Suprapubic skin (tissue), 4 donors: Measurements from ENCODE around the gene HOXD12. TPM values are rescaled to one million over a fixed set of nuclear protein-coding genes. Genes with fewer than 3 reads are reported as not detected.

Experiments used
- DNase-seq, 2 donors: peaks; one replicate each; pipeline ENCODE4 v3.0.0-alpha.2; 2019; ENCODE audit warnings: low spot score in 2 of 2
- H3K27ac ChIP-seq: fragments of 200-600 bp; sonication (generic); one replicate; pipeline ENCODE4 v1.5.1; 2019
- H3K27me3 ChIP-seq: fragments of 200-600 bp; sonication (generic); one replicate; pipeline ENCODE4 v1.5.1; 2019
- H3K36me3 ChIP-seq: fragments of 200-600 bp; sonication (generic); one replicate; pipeline ENCODE4 v1.5.1; 2019
- H3K4me1 ChIP-seq: fragments of 200-600 bp; sonication (generic); one replicate; pipeline ENCODE4 v1.5.1; 2019
- H3K4me3 ChIP-seq: fragments of 200-600 bp; sonication (generic); one replicate; pipeline ENCODE4 v1.5.1; 2019; ENCODE audit warnings: mild to moderate bottlenecking
- H3K9me3 ChIP-seq: fragments of 200-600 bp; sonication (generic); one replicate; pipeline ENCODE4 v1.5.1; 2019
- CTCF ChIP-seq, 2 donors: fragments of 200-600 bp in 1 of 2; fragments of 450-650 bp in 1 of 2; sonication (generic) in 1 of 2; IDR thresholded peaks; one replicate each; pipeline ENCODE4 v1.5.1; 2016 to 2019; ENCODE audit warnings: antibody characterized with exemption in 2 of 2, mild to moderate bottlenecking in 1 of 2, moderate library complexity in 1 of 2
- EP300 ChIP-seq: sonication (generic); formaldehyde crosslinking; IDR thresholded peaks from one replicate; pipeline ENCODE4 v1.6.1; 2017; ENCODE audit warnings: antibody characterized with exemption
- POLR2A ChIP-seq, 2 donors: fragments of 450-650 bp; IDR thresholded peaks; one replicate each; pipeline ENCODE4 v1.6.1; 2017; ENCODE audit warnings: antibody characterized with exemption in 2 of 2, mild to moderate bottlenecking in 2 of 2, moderate library complexity in 2 of 2
- POLR2AphosphoS5 ChIP-seq, 3 donors: sonication (generic); formaldehyde crosslinking; IDR thresholded peaks; one replicate each; pipeline ENCODE4 v1.6.1; 2017; ENCODE audit warnings: antibody characterized with exemption in 3 of 3
- WGBS: methylation state at CpG from one replicate; pipeline ENCODE4 v1.1.5; 2018; 5-methylcytosine and 5-hydroxymethylcytosine counted together
- total RNA-seq, 4 donors: library from RNA; depleted of rRNA; stranded (reverse); fragments of >200 nt; gene quantifications; one replicate each; pipeline ENCODE4 v1.1.0, GENCODE V29; 2016

Gene HOXD12
- total RNA-seq, 4 donors from 2014 or later, result not detected

GRCh38 chr2:176137906-176138305, 38.3 kb downstream of the HOXD12 start:
- no peak for DNase-seq
- H3K36me3 ChIP-seq, result no peaks in the 10 kb centered on the region
- no peaks in the 10 kb centered on the region for H3K9me3 ChIP-seq
- peak overlapping the region; percentile 78 for H3K27ac ChIP-seq
- H3K27me3 ChIP-seq, result peaks cover 89% of the 10 kb centered on the region
- TF ChIP-seq POLR2AphosphoS5 (IDR thresholded peaks at IDR 0.05) (no peak), POLR2A (IDR thresholded peaks at IDR 0.05) (no peak), CTCF (IDR thresholded peaks at IDR 0.05) (no peak), EP300 (no peak)
- H3K4me1 ChIP-seq, result peaks cover 53% of the 10 kb centered on the region
- peak overlapping the region; percentile 61 for H3K4me3 ChIP-seq
- 60% methylated on average over 8 of the region's 8 CpGs for WGBS

- no peak for TF ChIP-seq CTCF (IDR thresholded peaks at IDR 0.05)
- TF ChIP-seq EP300, result no peak
- TF ChIP-seq POLR2AphosphoS5 (IDR thresholded peaks at IDR 0.05), result no peak
- TF ChIP-seq POLR2A (IDR thresholded peaks at IDR 0.05), result no peak
- no peaks in the 10 kb centered on the region for H3K36me3 ChIP-seq
- no peaks in the 10 kb centered on the region for H3K9me3 ChIP-seq
- H3K4me3 ChIP-seq, result peak overlapping the region; percentile 61
- DNase-seq, result peak; percentile 61 to 69
- peak overlapping the region; percentile 78 for H3K27ac ChIP-seq
- WGBS, result 36% methylated on average over 14 of the region's 14 CpGs
- peaks cover 50% of the 10 kb centered on the region for H3K4me1 ChIP-seq
- peaks cover 89% of the 10 kb centered on the region for H3K27me3 ChIP-seq
Measured at GRCh38 chr2:176138526-176138922, 38.9 kb downstream of the HOXD12 start.

GRCh38 chr2:176138923-176139660, 39.5 kb downstream of the HOXD12 start:
- Histone ChIP-seq H3K9me3 (no peaks in the 10 kb centered on the region), H3K4me1 (peaks cover 50% of the 10 kb centered on the region), H3K27me3 (peaks cover 89% of the 10 kb centered on the region), H3K27ac (peak overlapping the region; percentile 78), H3K36me3 (no peaks in the 10 kb centered on the region), H3K4me3 (peak overlapping the region; percentile 61)
- DNase-seq, result peak; percentile 56 to 68
- TF ChIP-seq EP300 (no peak), POLR2A (IDR thresholded peaks at IDR 0.05) (no peak), POLR2AphosphoS5 (IDR thresholded peaks at IDR 0.05) (no peak), CTCF (IDR thresholded peaks at IDR 0.05) (no peak)
- 47% methylated on average over 28 of the region's 28 CpGs for WGBS

- WGBS, result 17% methylated on average over 25 of the region's 41 CpGs
- TF ChIP-seq CTCF (IDR thresholded peaks at IDR 0.05) (no peak), POLR2AphosphoS5 (IDR thresholded peaks at IDR 0.05) (no peak), EP300 (no peak), POLR2A (IDR thresholded peaks at IDR 0.05) (no peak)
- Histone ChIP-seq H3K4me1 (peaks cover 48% of the 10 kb centered on the region), H3K4me3 (peak overlapping the region; percentile 61), H3K27ac (peak overlapping the region; percentile 78), H3K36me3 (no peaks in the 10 kb centered on the region), H3K9me3 (no peaks in the 10 kb centered on the region), H3K27me3 (peaks cover 86% of the 10 kb centered on the region)
- peak; percentile 69 to 72 for DNase-seq
Measured at GRCh38 chr2:176139661-176140512, 40.3 kb downstream of the HOXD12 start.
